ENCODE data around the gene WNT2. TPM values are rescaled to one million over a fixed set of nuclear protein-coding genes. Genes with fewer than 3 reads are reported as not detected.
A peak's percentile ranks its signal among the peaks of the same experiment; 100 is the strongest.

The WNT2 gene
- total RNA-seq, 1 donor from 2014 or later: 0.41 TPM

GRCh38 chr7:117323851-117324711 lies 1.2 kb upstream of the WNT2 start:
- no peak overlapping the region for H3K27ac Mint-ChIP-seq (ENCODE audit: unreplicated experiment)
- H3K4me1 Mint-ChIP-seq (ENCODE audit: unreplicated experiment): peaks cover 14% of the 10 kb centered on the region
- peaks cover 36% of the 10 kb centered on the region for H3K27me3 Mint-ChIP-seq (ENCODE audit: unreplicated experiment)
- no peaks in the 10 kb centered on the region for H3K36me3 Mint-ChIP-seq (ENCODE audit: low read depth, unreplicated experiment)
- peak; percentile 34 for DNase-seq (ENCODE audit: low spot score)
- H3K4me3 Mint-ChIP-seq (ENCODE audit: unreplicated experiment): peak overlapping the region; percentile 87
- no peak for TF ChIP-seq CTCF (IDR thresholded peaks at IDR 0.05; ENCODE audit: unreplicated experiment)
- no peaks in the 10 kb centered on the region for H3K9me3 Mint-ChIP-seq (ENCODE audit: unreplicated experiment)

DNA sequence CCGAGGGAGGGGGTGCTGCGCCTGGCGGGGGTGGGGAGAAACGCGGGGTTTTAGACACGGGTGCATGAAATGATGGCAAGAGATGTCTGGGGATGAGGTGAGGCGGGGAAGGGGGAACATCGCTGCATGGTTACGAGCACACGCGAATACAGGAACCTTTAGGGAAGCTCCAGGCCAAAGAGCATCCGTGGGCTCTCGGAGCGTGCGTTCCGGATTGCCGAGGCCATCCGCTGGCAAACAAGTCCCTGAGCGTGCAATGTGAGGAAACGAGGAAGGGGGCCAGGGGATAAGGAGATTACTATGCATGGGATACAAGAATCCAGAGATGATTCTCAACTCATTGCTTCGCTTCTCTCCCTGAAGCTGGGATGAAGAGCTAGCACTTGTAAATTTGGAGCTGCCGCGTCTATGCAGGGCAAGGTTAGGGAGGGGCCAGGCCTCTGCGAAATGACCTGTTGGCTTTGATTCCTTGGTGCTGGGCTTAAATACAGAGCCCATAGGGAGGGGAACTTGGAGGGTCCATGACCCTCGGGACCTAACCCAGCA lies 520 bp upstream of the WNT2 start:
- no peak overlapping the region for H3K27ac Mint-ChIP-seq (ENCODE audit: unreplicated experiment)
- H3K4me1 Mint-ChIP-seq (ENCODE audit: unreplicated experiment): peaks cover 14% of the 10 kb centered on the region
- no peaks in the 10 kb centered on the region for H3K9me3 Mint-ChIP-seq (ENCODE audit: unreplicated experiment)
- peak; percentile 23 for DNase-seq (ENCODE audit: low spot score)
- H3K36me3 Mint-ChIP-seq (ENCODE audit: low read depth, unreplicated experiment): no peaks in the 10 kb centered on the region
- TF ChIP-seq CTCF (IDR thresholded peaks at IDR 0.05; ENCODE audit: unreplicated experiment): no peak
- H3K27me3 Mint-ChIP-seq (ENCODE audit: unreplicated experiment): peaks cover 36% of the 10 kb centered on the region
- H3K4me3 Mint-ChIP-seq (ENCODE audit: unreplicated experiment): peak overlapping the region; percentile 87

DNA sequence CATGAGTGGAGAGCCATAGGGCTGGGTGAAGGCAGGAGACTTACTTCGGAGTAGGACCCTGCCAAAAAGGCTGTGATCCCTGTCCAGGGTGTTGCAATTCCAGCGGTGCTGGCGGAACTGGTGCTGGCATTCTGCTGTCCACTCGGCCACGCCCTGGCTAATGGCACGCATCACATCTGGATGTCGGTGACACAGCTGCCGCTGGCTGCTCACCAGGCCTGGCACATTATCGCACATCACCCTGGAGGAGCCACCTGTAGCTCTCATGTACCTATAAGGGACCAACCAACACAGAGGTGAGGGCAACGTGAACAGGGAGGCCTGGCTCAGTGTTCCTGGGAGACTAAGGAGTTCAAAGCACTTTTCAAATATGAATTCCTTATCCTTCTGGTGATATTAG lies 2.3 kb downstream of the WNT2 start:
- Mint-ChIP-seq H3K27ac (ENCODE audit: unreplicated experiment) (no peak overlapping the region), H3K4me3 (ENCODE audit: unreplicated experiment) (no peak overlapping the region), H3K9me3 (ENCODE audit: unreplicated experiment) (no peaks in the 10 kb centered on the region), H3K36me3 (ENCODE audit: low read depth, unreplicated experiment) (no peaks in the 10 kb centered on the region), H3K4me1 (ENCODE audit: unreplicated experiment) (peaks cover 14% of the 10 kb centered on the region), H3K27me3 (ENCODE audit: unreplicated experiment) (peaks cover 38% of the 10 kb centered on the region)
- DNase-seq (ENCODE audit: low spot score): no peak
- no peak for TF ChIP-seq CTCF (IDR thresholded peaks at IDR 0.05; ENCODE audit: unreplicated experiment)

DNA sequence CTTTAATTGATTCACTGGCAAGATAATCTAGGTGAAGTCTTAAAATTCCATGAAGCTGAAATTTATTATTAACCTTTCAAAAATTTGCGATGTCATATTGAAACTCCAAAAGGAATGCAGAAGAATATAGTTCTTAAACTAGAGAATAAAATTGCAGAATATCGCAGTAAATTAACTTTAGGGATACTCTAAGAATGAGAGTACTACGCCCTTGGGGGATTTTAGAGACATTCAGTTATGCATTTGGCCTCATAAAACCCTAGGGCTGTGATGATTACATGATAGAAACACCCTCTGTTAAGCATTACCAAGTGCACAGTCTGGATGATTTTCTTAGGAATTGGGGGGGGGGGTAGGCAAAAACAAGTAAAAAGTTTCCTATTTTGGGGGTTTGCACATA lies 3.7 kb downstream of the WNT2 start:
- peaks cover 17% of the 10 kb centered on the region for H3K4me1 Mint-ChIP-seq (ENCODE audit: unreplicated experiment)
- no peak for TF ChIP-seq CTCF (IDR thresholded peaks at IDR 0.05; ENCODE audit: unreplicated experiment)

GRCh38 chr7:117313582-117313981 lies 9.3 kb downstream of the WNT2 start:
- no peak for DNase-seq (ENCODE audit: low spot score)
- Mint-ChIP-seq H3K9me3 (ENCODE audit: unreplicated experiment) (no peaks in the 10 kb centered on the region), H3K4me3 (ENCODE audit: unreplicated experiment) (no peak overlapping the region), H3K36me3 (ENCODE audit: low read depth, unreplicated experiment) (no peaks in the 10 kb centered on the region), H3K4me1 (ENCODE audit: unreplicated experiment) (peaks cover 3% of the 10 kb centered on the region), H3K27ac (ENCODE audit: unreplicated experiment) (no peak overlapping the region), H3K27me3 (ENCODE audit: unreplicated experiment) (peaks cover 2% of the 10 kb centered on the region)
- TF ChIP-seq CTCF (IDR thresholded peaks at IDR 0.05; ENCODE audit: unreplicated experiment): no peak

More for the DNA sequence above, 3.7 kb downstream of the WNT2 start:
- Mint-ChIP-seq H3K36me3 (ENCODE audit: low read depth, unreplicated experiment) (no peaks in the 10 kb centered on the region), H3K4me3 (ENCODE audit: unreplicated experiment) (no peak overlapping the region), H3K27me3 (ENCODE audit: unreplicated experiment) (peaks cover 30% of the 10 kb centered on the region), H3K27ac (ENCODE audit: unreplicated experiment) (no peak overlapping the region), H3K9me3 (ENCODE audit: unreplicated experiment) (no peaks in the 10 kb centered on the region)
- DNase-seq (ENCODE audit: low spot score): no peak

Measured in endothelial cell (in vitro differentiated cells).